GM12873 (cell line): ENCODE measurements around the gene CUEDC2.

Experiments used
- TF ChIP-seq, protein P1 (sequence below): IDR thresholded peaks from 2 replicates; pipeline ENCODE4 v1.5.1; 2012; ENCODE audit warnings: low read depth, mild to moderate bottlenecking, moderate library complexity, low read length, control low read depth; ENCODE audit not compliant: insufficient read depth; ENCODE audit errors: missing control alignments

CUEDC2 gene

GRCh38 chr10:102426803-102427287, 5.5 kb downstream of the CUEDC2 start:
- TF ChIP-seq, protein P1, sequence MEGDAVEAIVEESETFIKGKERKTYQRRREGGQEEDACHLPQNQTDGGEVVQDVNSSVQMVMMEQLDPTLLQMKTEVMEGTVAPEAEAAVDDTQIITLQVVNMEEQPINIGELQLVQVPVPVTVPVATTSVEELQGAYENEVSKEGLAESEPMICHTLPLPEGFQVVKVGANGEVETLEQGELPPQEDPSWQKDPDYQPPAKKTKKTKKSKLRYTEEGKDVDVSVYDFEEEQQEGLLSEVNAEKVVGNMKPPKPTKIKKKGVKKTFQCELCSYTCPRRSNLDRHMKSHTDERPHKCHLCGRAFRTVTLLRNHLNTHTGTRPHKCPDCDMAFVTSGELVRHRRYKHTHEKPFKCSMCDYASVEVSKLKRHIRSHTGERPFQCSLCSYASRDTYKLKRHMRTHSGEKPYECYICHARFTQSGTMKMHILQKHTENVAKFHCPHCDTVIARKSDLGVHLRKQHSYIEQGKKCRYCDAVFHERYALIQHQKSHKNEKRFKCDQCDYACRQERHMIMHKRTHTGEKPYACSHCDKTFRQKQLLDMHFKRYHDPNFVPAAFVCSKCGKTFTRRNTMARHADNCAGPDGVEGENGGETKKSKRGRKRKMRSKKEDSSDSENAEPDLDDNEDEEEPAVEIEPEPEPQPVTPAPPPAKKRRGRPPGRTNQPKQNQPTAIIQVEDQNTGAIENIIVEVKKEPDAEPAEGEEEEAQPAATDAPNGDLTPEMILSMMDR = no peak

GRCh38 chr10:102425444-102425843, 6.9 kb downstream of the CUEDC2 start:
- TF ChIP-seq, protein P1 = no peak

DNA sequence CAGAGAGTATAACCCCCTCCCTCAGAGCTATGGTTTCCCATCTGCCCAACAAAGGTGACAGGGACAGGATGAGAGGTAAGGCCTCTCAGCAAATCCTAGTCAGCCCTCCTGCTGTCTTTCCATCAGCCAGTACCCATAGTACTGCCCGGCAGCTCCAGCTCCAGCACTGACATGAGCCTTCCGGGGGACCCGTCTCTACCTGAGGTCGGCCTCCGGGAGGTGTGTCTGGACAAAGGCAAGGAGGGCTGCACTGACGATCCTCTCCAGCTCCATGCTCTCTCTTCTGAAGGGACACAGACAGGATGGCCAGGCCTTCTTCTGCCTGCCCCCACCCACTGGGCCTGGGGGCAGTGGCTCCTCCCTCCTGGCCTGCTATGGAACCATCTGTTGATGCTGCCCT, 7.5 kb downstream of the CUEDC2 start:
- TF ChIP-seq, protein P1 = no peak

DNA sequence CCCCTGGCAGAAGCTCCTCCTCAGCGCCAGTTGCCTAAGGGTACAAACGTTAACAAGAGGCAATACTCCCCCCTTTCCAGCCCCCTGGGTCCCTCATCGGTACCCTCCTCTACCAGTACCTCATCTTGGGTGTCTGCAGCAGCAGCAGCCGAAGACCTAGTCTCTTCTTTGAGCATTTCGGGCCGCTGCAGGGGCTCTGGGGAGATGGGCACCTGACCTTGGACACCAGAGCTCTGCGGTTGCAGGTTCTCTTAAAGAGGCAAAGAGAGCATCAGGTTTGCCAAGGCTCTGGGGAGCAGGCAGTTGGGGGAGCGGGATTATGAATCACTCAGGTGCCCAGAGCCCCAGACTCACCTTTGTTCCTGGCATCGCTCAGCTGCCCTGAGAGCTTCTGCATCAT, 8.2 kb downstream of the CUEDC2 start:
- TF ChIP-seq, protein P1 = no peak

- TF ChIP-seq, protein P1 = no peak
Measured at GRCh38 chr10:102423372-102423968, 8.9 kb downstream of the CUEDC2 start.

DNA sequence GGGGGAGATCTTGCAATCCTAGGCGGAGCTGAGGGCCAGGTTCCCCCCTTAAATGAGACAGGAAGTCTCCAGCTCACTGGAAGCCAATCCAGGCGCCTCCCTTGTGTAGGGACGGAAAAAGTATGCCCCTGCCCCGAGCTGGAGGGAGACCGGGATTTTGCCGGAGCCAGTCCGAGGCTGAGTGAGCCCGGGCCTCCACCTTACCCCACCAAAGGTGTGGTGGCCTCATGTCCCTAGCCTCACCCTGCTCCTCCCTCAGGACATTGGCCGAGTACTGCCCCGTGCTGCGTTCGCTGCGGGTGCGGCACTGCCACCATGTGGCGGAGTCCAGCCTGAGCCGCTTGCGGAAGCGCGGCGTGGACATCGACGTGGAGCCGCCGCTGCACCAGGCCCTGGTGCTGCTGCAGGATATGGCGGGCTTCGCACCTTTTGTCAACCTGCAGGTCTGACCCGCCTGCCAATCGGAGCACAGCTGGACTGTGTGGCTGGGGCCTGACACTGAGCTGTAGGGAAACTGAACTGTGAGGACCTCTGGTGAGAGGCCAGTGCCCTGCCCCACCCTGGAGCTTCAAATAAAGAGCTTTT, 9.7 kb downstream of the CUEDC2 start:
- TF ChIP-seq, protein P1 = peak; percentile 74

- TF ChIP-seq, protein P1 = no peak
Measured at GRCh38 chr10:102421757-102422512, 10.4 kb downstream of the CUEDC2 start.
